Parathyroid adenoma (tissue), 2 donors: Measurements from ENCODE around the gene ZFYVE16.

Source experiments
- H2AFZ ChIP-seq: fragments of 300-600 bp; sonication (generic); one replicate; pipeline ENCODE4 v1.7.0; 2017; ENCODE audit warnings: antibody characterized with exemption, mild to moderate bottlenecking
- H3K27ac ChIP-seq: fragments of 300-600 bp; sonication (generic); one replicate; pipeline ENCODE4 v1.7.0; 2017
- H3K27me3 ChIP-seq: fragments of 300-600 bp; sonication (generic); one replicate; pipeline ENCODE4 v1.7.0; 2017; ENCODE audit warnings: low read length; ENCODE audit not compliant: control insufficient read depth, insufficient read depth
- H3K36me3 ChIP-seq: fragments of 300-600 bp; sonication (generic); one replicate; pipeline ENCODE4 v1.7.0; 2017; ENCODE audit warnings: low read length; ENCODE audit not compliant: control insufficient read depth, insufficient read depth
- H3K4me1 ChIP-seq: fragments of 300-600 bp; sonication (generic); one replicate; pipeline ENCODE4 v1.7.0; 2017; ENCODE audit warnings: control low read depth
- H3K4me2 ChIP-seq: fragments of 300-600 bp; sonication (generic); one replicate; pipeline ENCODE4 v1.7.0; 2017; ENCODE audit warnings: low read length
- H3K4me3 ChIP-seq: fragments of 300-600 bp; sonication (generic); one replicate; pipeline ENCODE4 v1.7.0; 2017; ENCODE audit warnings: low read depth, low read length
- H3K79me2 ChIP-seq: fragments of 300-600 bp; sonication (generic); one replicate; pipeline ENCODE4 v1.7.0; 2017; ENCODE audit warnings: control low read depth
- H3K9ac ChIP-seq: fragments of 300-600 bp; sonication (generic); one replicate; pipeline ENCODE4 v1.7.0; 2017; ENCODE audit warnings: mild to moderate bottlenecking
- H3K9me3 ChIP-seq: fragments of 300-600 bp; sonication (generic); one replicate; pipeline ENCODE4 v1.7.0; 2017; ENCODE audit warnings: low read length; ENCODE audit not compliant: control insufficient read depth
- CTCF ChIP-seq: fragments of 300-600 bp; sonication (generic); IDR thresholded peaks from one replicate; pipeline ENCODE4 v1.7.0; 2017; ENCODE audit warnings: antibody characterized with exemption, mild to moderate bottlenecking
- donor health status: primary hyperparathyroidism.

Gene ZFYVE16

DNA sequence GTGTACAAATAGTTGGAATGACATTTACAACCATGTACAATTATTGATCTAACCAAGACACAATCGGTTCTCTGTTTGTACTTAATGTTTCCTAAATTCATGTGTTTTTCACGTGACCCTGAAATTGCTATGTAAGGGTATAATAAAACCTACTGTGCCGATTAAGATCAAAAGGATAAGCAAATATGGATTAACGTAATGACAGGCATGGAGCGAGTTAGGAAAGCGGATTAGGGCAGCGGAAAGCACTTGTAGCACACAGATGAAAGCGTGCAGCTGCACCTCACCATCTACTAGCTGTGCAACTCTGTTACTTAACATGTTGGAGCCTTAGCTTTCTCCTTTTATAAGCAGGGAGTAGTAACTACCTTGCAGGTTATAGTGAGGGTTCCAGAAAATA lies 38.3 kb upstream of the ZFYVE16 start:
- no peaks in the 10 kb centered on the region for H3K9me3 ChIP-seq
- H3K27ac ChIP-seq = no peak overlapping the region
- H3K79me2 ChIP-seq = no peaks in the 10 kb centered on the region
- no peak overlapping the region for H2AFZ ChIP-seq
- H3K4me1 ChIP-seq = no peaks in the 10 kb centered on the region
- H3K36me3 ChIP-seq = no peaks in the 10 kb centered on the region
- H3K9ac ChIP-seq = no peak overlapping the region
- H3K27me3 ChIP-seq = no peaks in the 10 kb centered on the region
- no peak overlapping the region for H3K4me3 ChIP-seq
- no peak for TF ChIP-seq CTCF
- H3K4me2 ChIP-seq = no peak overlapping the region

DNA sequence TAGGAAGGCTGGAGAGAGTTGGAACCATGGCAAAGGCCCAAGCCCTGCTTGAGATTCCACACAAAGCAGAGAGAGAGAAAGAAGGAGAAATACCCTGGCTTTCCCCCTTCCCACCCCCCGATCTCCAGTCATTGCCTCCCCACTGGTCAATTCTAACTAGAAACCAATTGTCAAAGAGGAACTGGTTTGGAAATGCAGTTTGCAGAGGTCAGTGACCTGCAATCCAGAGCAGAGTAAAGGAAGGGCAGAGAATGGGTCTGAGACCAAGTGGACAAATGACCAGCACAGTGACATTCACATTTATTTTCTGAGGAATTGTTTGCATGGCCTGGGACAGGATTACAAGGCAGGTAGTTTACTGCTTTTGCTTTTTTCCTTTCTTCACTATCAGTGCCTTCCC lies 37.5 kb upstream of the ZFYVE16 start:
- H3K4me2 ChIP-seq = no peak overlapping the region
- no peak overlapping the region for H3K27ac ChIP-seq
- H3K4me1 ChIP-seq = no peaks in the 10 kb centered on the region
- H2AFZ ChIP-seq = no peak overlapping the region
- H3K4me3 ChIP-seq = no peak overlapping the region
- H3K9me3 ChIP-seq = no peaks in the 10 kb centered on the region
- no peaks in the 10 kb centered on the region for H3K36me3 ChIP-seq
- no peak overlapping the region for H3K9ac ChIP-seq
- H3K27me3 ChIP-seq = no peaks in the 10 kb centered on the region
- H3K79me2 ChIP-seq = no peaks in the 10 kb centered on the region
- no peak for TF ChIP-seq CTCF

DNA sequence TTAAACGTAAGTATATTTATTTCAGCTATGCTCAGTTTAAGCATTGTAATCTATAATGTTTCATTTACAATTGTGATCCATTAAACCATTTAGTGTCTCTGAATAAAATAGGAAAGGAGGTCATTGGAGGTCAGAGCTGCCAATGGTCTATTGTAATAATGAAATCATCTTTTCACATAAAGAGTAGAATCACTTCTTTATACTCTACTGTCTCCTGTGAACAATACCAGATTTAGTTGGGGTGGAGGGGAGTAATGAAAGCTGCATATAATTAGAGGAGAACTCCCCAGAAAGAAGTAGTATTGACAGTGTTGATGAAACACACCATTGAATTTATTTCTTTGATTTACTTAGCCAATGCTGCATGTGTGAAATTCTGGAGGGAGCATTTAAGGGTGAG lies 35.1 kb upstream of the ZFYVE16 start:
- Histone ChIP-seq H3K36me3 (no peaks in the 10 kb centered on the region), H3K4me2 (no peak overlapping the region), H3K9me3 (no peaks in the 10 kb centered on the region), H3K4me1 (no peaks in the 10 kb centered on the region), H3K79me2 (no peaks in the 10 kb centered on the region), H3K27ac (no peak overlapping the region), H3K27me3 (no peaks in the 10 kb centered on the region), H3K4me3 (no peak overlapping the region), H2AFZ (no peak overlapping the region), H3K9ac (no peak overlapping the region)
- no peak for TF ChIP-seq CTCF

GRCh38 chr5:80374188-80374587 lies 33.7 kb upstream of the ZFYVE16 start:
- TF ChIP-seq CTCF = no peak
- H2AFZ ChIP-seq = no peak overlapping the region
- H3K9ac ChIP-seq = no peak overlapping the region
- H3K4me3 ChIP-seq = no peak overlapping the region
- H3K4me2 ChIP-seq = no peak overlapping the region
- H3K9me3 ChIP-seq = no peaks in the 10 kb centered on the region
- H3K27ac ChIP-seq = no peak overlapping the region
- H3K79me2 ChIP-seq = no peaks in the 10 kb centered on the region
- no peaks in the 10 kb centered on the region for H3K4me1 ChIP-seq
- no peaks in the 10 kb centered on the region for H3K27me3 ChIP-seq
- no peaks in the 10 kb centered on the region for H3K36me3 ChIP-seq

DNA sequence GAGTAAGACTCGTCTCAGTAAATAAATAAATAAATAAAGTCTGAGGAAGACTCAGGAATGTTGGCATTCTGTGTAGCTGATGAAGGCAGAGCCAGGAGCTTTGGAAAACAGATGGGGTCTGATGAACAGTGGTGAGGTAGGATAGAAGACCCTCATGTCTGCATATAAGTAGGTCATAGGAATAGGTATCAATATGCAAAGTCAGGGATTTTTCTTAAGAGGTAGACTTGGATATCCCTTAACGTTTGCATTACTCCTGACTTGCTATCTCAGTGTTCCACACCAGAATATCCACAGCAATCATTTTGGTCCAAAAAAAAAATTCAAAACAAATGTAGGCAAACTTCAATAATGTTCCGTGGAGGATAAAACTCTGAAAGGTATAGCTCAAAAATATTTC lies 31.3 kb upstream of the ZFYVE16 start:
- Histone ChIP-seq H3K4me3 (no peak overlapping the region), H3K27ac (no peak overlapping the region), H3K36me3 (no peaks in the 10 kb centered on the region), H3K9me3 (no peaks in the 10 kb centered on the region), H3K4me1 (no peaks in the 10 kb centered on the region), H3K79me2 (no peaks in the 10 kb centered on the region), H3K4me2 (no peak overlapping the region), H3K27me3 (no peaks in the 10 kb centered on the region), H3K9ac (no peak overlapping the region), H2AFZ (no peak overlapping the region)
- TF ChIP-seq CTCF = no peak
